Fibroblast of lung (primary cell): ENCODE results near the gene GSC2. TPM values are rescaled to one million over a fixed set of nuclear protein-coding genes. Genes with fewer than 3 reads are reported as not detected.
A peak's percentile ranks its signal among the peaks of the same experiment; 100 is the strongest.

Source experiments
- DNase-seq, 2 donors: peaks; one replicate each; pipeline versions ENCODE4 v3.0.0 to v3.0.0-alpha.2; 2010; ENCODE audit warnings: low read depth in 2 of 2
- H2AFZ ChIP-seq: 2 replicates; pipeline ENCODE4 v1.5.1; 2012; ENCODE audit warnings: low read length, control low read depth, inconsistent platforms
- H3K27ac ChIP-seq: 2 replicates; pipeline ENCODE4 v1.5.1; 2011; ENCODE audit warnings: low read length, control low read depth; ENCODE audit not compliant: insufficient read depth
- H3K27me3 ChIP-seq: 2 replicates; pipeline ENCODE4 v1.5.1; 2011; ENCODE audit warnings: mild to moderate bottlenecking, low read length; ENCODE audit not compliant: control insufficient read depth, insufficient read depth
- H3K36me3 ChIP-seq: 2 replicates; pipeline ENCODE4 v1.5.1; 2011; ENCODE audit warnings: low read length; ENCODE audit not compliant: control insufficient read depth, insufficient read depth
- H3K4me1 ChIP-seq: 2 replicates; pipeline ENCODE4 v1.5.1; 2011; ENCODE audit warnings: low read length; ENCODE audit not compliant: control insufficient read depth, insufficient read depth; ENCODE audit errors: extremely low read depth
- H3K4me2 ChIP-seq: 2 replicates; pipeline ENCODE4 v1.5.1; 2011; ENCODE audit warnings: low read length, control low read depth; ENCODE audit not compliant: insufficient read depth; ENCODE audit errors: extremely low read depth
- H3K4me3 ChIP-seq, 4 experiments: fragments of 200-600 bp in 1 of 4; sonication (generic) in 1 of 4; replicated peaks in 1 of 4; 2 replicates each; pipeline ENCODE4 v1.5.1; 2011 to 2016; ENCODE audit warnings: low read length in 4 of 4, low read depth in 3 of 4, mild to moderate bottlenecking in 3 of 4, control low read depth in 2 of 4, inconsistent platforms in 1 of 4, mixed read lengths in 1 of 4; ENCODE audit not compliant: insufficient read depth in 1 of 4; ENCODE audit errors: control extremely low read depth in 1 of 4
- H3K79me2 ChIP-seq: 2 replicates; pipeline ENCODE4 v1.5.1; 2012; ENCODE audit warnings: mild to moderate bottlenecking, low read length, inconsistent platforms; ENCODE audit not compliant: control insufficient read depth, insufficient read depth
- H3K9ac ChIP-seq: 2 replicates; pipeline ENCODE4 v1.5.1; 2011; ENCODE audit warnings: mild to moderate bottlenecking, low read length, control low read depth; ENCODE audit not compliant: insufficient read depth
- H3K9me3 ChIP-seq: 2 replicates; pipeline ENCODE4 v1.5.1; 2012; ENCODE audit warnings: low read depth, low read length; ENCODE audit not compliant: control insufficient read depth, insufficient read depth
- H4K20me1 ChIP-seq: 2 replicates; pipeline ENCODE4 v1.5.1; 2011; ENCODE audit warnings: low read length; ENCODE audit not compliant: control insufficient read depth, insufficient read depth; ENCODE audit errors: extremely low read depth
- EZH2 ChIP-seq: IDR thresholded peaks from 2 replicates; pipeline ENCODE4 v1.5.1; 2012; ENCODE audit warnings: low read length, control low read depth, mild to moderate bottlenecking; ENCODE audit errors: missing control alignments
- polyA plus RNA-seq, 2 donors: library from polyadenylated mRNA; depleted of rRNA in 1 of 2; stranded (reverse) in 1 of 2; unstranded in 1 of 2; fragments of >200 nt; gene quantifications; 2 replicates each; pipeline ENCODE4 v1.2.1, GENCODE V29; 2011 to 2012; ENCODE audit warnings: missing spikeins in 1 of 2
- total RNA-seq: library from RNA; depleted of rRNA; stranded (reverse); fragments of >200 nt; gene quantifications from 2 replicates; pipeline ENCODE4 v1.2.1, GENCODE V29; 2014
- TF ChIP-seq, protein P1 (sequence below), 2 donors: IDR thresholded peaks in 1 of 2; conservative IDR thresholded peaks in 1 of 2; 1 replicate in 1 of 2; 2 replicates in 1 of 2; pipeline ENCODE4 v1.5.1; 2011 to 2012; ENCODE audit warnings: low read length in 2 of 2, control low read depth in 1 of 2, inconsistent platforms in 1 of 2, low read depth in 1 of 2, mild to moderate bottlenecking in 1 of 2

GSC2 gene
- total and polyA plus RNA-seq, 2 donors (not counting 1 experiment from before 2014, with no cell fraction given) = not detected

DNA sequence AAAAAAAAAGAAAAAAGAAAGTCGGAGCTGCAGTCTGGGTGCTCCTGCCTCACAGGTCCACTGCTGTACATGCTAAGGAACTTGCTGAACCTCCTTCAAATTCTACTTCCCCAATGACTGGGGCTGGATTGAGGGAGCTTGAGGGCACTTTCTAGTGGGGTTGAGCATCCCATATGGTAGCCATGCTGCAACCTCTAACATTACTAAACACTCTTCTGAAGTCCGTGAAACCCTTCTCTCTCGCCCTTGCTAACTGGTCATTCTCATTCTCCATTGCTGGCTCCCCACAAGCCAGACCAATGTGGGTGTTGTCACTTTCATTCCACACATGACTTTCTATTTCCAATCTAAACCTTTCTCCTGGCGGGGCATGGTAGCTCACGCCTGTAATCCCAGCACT, 6.9 kb downstream of the GSC2 start:
- H3K4me3 ChIP-seq = peak overlapping the region in 1 of 4 experiments; percentile 96
- no peak overlapping the region for H2AFZ ChIP-seq
- H3K4me1 ChIP-seq = no peaks in the 10 kb centered on the region
- peaks cover 12% of the 10 kb centered on the region for H3K79me2 ChIP-seq
- no peaks in the 10 kb centered on the region for H3K9me3 ChIP-seq
- H3K9ac ChIP-seq = no peak overlapping the region
- TF ChIP-seq, protein P1, sequence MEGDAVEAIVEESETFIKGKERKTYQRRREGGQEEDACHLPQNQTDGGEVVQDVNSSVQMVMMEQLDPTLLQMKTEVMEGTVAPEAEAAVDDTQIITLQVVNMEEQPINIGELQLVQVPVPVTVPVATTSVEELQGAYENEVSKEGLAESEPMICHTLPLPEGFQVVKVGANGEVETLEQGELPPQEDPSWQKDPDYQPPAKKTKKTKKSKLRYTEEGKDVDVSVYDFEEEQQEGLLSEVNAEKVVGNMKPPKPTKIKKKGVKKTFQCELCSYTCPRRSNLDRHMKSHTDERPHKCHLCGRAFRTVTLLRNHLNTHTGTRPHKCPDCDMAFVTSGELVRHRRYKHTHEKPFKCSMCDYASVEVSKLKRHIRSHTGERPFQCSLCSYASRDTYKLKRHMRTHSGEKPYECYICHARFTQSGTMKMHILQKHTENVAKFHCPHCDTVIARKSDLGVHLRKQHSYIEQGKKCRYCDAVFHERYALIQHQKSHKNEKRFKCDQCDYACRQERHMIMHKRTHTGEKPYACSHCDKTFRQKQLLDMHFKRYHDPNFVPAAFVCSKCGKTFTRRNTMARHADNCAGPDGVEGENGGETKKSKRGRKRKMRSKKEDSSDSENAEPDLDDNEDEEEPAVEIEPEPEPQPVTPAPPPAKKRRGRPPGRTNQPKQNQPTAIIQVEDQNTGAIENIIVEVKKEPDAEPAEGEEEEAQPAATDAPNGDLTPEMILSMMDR (conservative IDR thresholded peaks at IDR 0.05 in 1 of 2, IDR thresholded peaks at IDR 0.05 in 1 of 2; ENCODE audit: low read depth in 1 of 2, low read length in 2 of 2) = no peak
- no peak for TF ChIP-seq EZH2
- no peak for DNase-seq
- peaks cover 26% of the 10 kb centered on the region for H3K36me3 ChIP-seq
- peaks cover 8% of the 10 kb centered on the region for H3K27me3 ChIP-seq
- H4K20me1 ChIP-seq = no peaks in the 10 kb centered on the region
- peak overlapping the region; percentile 51 for H3K4me2 ChIP-seq
- no peak overlapping the region for H3K27ac ChIP-seq

DNA sequence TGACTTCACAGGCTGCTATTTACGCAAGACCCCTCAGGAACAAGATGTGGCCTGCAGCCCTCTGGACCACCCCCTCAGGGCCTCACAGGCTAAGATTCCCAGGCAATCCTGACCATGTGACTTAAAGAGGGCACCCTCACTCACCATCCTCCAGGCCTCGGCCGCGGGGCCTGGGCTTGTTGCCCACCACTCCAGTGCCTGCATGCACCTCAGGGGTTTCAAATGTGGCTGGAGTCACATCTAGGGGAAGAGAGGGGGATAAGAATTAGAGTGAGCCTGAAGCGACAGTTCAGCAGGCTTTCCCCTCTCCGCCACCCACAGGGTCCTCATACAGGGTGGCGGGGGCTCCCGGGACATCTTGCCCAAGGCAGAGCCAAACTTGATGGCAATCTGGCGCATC, 7.7 kb downstream of the GSC2 start:
- Histone ChIP-seq H3K9me3 (no peaks in the 10 kb centered on the region), H3K4me3 (no peak overlapping the region)

DNA sequence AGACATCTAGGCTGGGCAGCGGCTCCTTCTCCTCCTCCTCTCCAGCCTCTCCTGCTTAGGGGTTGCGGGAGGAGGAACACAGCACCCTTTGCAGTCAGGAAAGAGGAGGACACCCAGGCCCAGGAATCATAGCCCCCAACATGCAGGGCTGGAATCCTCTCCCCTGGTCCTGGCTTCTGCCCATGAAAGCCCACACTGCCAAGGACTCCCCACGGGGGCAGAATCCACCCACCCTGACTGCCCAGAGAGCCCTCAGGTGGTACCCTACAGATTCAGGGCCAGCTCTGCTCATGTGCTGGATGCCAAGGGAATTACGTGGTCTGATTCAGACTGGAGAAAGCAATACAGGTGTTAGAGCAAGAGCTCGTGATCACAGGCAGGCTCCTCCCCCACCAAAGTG, 10.1 kb downstream of the GSC2 start:
- no peak overlapping the region for H3K4me3 ChIP-seq
- no peak for TF ChIP-seq EZH2
- TF ChIP-seq, protein P1 (conservative IDR thresholded peaks at IDR 0.05 in 1 of 2, IDR thresholded peaks at IDR 0.05 in 1 of 2; ENCODE audit: low read depth in 1 of 2, low read length in 2 of 2) = no peak
- no peak for DNase-seq
- H3K36me3 ChIP-seq = peaks cover 29% of the 10 kb centered on the region
- H2AFZ ChIP-seq = no peak overlapping the region
- no peak overlapping the region for H3K4me2 ChIP-seq
- H3K4me1 ChIP-seq = no peaks in the 10 kb centered on the region
- H3K9me3 ChIP-seq = no peaks in the 10 kb centered on the region
- no peak overlapping the region for H3K27ac ChIP-seq
- no peaks in the 10 kb centered on the region for H3K27me3 ChIP-seq
- peaks cover 12% of the 10 kb centered on the region for H3K79me2 ChIP-seq
- no peak overlapping the region for H3K9ac ChIP-seq
- no peaks in the 10 kb centered on the region for H4K20me1 ChIP-seq

More for the DNA sequence above, 7.7 kb downstream of the GSC2 start:
- H3K9ac ChIP-seq = no peak overlapping the region
- peaks cover 12% of the 10 kb centered on the region for H3K79me2 ChIP-seq
- H3K36me3 ChIP-seq = peaks cover 27% of the 10 kb centered on the region
- H2AFZ ChIP-seq = no peak overlapping the region
- no peak for DNase-seq
- H4K20me1 ChIP-seq = no peaks in the 10 kb centered on the region
- no peaks in the 10 kb centered on the region for H3K27me3 ChIP-seq
- TF ChIP-seq EZH2 = no peak
- TF ChIP-seq, protein P1 (conservative IDR thresholded peaks at IDR 0.05 in 1 of 2, IDR thresholded peaks at IDR 0.05 in 1 of 2; ENCODE audit: low read depth in 1 of 2, low read length in 2 of 2) = no peak
- no peaks in the 10 kb centered on the region for H3K4me1 ChIP-seq
- no peak overlapping the region for H3K27ac ChIP-seq
- H3K4me2 ChIP-seq = no peak overlapping the region
